Stimulated activated naive CD4-positive, alpha-beta T cell (primary cell): ENCODE data around the gene ATP1A4.

Experiments used
- DNase-seq, 6 experiments: peaks; one replicate each; lab custom pipeline; 2025; lab: John Stamatoyannopoulos, UW

The ATP1A4 gene

DNA sequence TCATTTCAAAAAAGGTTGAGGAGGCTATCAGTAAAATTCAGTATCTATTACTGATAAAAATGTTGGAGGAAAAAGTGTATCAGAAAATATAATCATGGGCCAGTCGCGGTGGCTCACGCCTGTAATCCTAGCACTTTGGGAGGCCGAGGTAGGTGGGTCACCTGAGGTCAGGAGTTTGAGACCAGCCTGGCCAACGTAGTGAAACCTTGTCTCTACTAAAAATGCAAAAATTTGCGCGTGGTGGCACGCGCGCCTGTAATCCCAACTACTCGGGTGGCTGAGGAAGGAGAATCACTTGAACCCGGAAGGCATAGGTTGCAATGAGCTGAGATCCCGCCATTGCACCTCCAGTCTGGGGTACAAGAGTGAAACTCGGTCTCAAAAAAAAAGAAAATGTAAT is 5.3 kb upstream of the ATP1A4 start:
- DNase-seq = no peak

DNA sequence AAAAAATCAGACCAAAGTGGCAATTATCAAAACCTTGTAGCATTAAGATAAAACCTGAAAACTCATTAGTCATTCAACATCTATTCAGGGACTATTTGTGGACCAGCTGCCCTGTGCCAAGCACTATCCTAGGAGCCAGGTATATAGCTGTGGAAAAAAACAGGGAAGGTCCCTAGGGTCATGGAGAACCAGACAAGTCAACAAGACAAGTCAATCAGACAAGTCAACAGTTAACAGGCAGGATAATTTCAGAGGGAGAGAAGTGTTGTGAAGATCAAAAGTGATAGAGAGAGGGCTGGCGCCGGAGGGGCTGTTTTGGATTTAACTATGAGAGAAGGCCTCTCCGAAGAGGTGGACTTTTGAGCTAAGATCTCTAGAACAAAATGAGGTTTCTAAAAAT is 3.3 kb upstream of the ATP1A4 start:
- no peak for DNase-seq

DNA sequence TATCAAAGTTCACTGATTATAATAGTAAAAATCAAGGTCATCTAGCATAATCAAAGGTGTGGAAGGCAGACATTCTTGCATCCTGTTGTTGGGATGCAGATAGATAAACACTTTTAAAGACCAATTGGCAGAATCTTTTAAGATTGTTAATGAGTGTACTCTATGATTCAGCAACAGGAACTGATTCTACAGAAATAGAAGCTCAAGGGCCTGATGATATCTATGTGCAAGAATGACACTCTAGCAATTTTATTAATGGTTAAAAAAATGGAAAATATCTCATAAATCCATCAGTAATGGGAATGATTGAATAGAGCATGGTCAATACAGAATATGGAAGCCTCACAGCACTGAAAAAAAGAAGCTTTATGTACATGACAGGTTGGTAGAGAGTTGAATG is 2.2 kb upstream of the ATP1A4 start:
- no peak for DNase-seq

DNA sequence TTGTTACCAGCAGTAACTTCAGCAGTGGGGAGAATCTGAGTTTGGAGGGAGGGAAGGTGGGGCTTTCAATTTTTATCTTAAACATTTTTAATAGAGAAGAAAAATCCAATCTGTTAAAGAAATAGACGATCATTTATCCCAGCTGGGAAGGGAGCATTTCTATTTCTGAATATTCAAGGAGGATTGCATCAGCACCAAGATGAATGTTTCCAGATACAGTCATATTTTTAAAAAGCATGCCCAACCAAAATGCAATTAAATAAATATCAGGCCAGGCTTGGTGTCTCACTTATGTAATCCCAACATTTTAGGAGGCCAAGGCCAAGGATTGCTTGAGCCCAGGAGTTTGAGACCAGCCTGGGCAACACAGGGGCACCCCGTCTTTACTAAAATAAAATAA is 1.7 kb upstream of the ATP1A4 start:
- DNase-seq = no peak

DNA sequence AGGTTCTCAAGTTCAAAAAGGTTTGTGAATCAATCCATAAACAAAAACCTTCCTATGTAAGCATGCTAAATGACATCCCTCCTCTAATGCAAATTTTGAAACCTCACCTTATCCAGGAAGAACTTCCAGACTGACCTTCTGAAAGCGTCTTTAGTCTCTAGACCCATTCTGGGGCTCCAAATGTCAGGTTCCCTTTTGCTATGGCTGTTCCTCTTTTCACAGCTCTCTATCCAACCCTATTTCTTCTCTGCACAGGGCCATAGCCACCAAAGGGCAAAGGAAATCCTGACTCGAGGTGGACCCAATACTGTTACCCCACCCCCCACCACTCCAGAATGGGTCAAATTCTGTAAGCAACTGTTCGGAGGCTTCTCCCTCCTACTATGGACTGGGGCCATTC is 3.4 kb downstream of the ATP1A4 start:
- DNase-seq = no peak

DNA sequence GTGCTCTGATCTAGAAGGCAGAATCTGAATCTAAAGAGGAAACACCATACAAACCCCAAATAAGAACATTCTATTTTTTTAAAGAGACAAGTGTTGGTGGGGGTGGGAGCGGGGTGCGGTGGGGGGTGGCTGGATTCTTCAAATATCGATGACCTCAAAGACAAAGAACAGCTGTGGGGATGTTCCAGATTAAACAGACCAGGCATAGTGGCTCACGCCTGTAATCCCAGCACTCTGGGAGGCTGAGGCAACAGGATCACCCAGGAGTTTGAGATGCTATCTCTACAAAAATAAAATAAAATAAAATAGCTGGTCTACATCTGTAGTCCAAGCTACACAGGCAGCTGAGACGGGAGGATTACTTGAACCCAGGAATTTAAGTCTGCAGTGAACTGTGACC is 5.0 kb downstream of the ATP1A4 start:
- no peak for DNase-seq

DNA sequence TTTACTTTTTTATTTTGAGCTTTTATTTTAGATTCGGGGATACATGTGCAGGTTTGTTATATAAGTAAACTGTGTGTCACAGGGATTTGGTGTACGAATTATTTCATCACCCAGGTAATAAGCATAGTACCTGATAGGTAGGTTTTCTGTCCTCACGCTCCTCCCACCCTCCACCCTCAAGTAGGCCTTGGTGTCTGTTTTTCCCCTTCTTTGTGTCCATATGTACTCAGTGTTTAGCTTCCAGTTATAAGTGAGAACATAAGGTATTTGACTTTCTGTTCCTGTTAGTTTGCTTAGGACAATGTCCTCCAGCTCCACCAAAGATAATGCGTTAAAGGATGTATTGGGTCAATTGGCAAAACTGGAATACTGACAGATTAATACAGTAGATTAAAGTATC is 5.8 kb downstream of the ATP1A4 start:
- DNase-seq = no peak

DNA sequence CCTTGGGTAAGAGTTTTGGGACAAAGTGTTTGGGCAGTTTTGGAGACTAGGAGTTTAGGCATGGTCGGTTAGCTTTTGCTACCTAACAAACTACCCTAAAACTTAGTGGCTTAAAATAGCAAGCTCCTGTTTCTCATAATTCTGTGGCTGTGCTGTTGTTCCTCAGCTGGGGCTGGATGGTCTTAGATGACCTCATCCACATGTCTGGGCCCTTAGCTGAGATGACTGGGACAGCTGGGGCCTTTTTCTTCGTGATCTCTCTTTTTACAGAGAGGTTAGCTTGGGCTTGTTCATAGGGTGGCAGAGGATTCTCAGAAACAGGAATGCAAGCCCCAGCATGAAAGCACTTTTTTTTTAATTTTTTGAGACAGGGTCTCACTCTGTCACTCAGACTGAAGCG is 6.6 kb downstream of the ATP1A4 start:
- no peak for DNase-seq

DNA sequence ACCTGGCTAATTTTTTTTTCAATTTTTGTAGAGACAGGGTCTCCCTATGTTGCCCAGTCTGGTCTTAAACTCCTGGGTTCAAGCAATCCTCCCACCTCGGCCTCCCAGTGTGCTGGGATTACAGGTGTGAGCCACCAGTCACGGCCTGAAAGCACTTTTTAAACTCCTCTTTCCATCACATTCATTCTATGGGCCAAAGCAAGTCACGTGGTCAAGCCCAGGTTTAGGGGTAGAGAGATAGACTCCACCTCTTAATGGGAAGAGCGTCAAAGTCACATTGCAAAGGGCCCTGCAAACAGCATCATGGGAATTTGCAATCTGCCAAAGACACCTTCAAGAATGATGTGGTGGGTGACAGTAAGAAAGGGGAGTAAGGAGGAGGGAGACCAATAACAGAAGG is 7.1 kb downstream of the ATP1A4 start:
- no peak for DNase-seq

DNA sequence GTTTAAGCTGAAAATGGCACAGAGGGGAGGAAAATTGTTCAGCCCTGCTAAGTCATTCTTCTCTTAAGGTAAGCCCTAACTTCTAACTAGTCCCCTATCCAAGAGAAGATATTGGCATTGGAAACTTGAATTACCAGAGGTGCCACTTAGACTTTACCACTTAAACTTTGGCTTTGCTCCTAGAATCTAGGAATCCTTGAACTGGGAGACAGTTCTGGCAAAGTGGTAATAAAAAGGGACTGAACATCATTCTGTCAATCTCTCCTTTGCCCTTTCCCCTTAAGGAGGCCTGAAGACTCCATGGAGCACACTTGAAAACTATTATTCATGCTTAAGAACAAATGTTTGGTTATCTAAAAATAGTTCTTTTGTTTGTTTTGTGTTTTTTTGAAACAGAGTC is 8.4 kb downstream of the ATP1A4 start:
- DNase-seq = no peak

DNA sequence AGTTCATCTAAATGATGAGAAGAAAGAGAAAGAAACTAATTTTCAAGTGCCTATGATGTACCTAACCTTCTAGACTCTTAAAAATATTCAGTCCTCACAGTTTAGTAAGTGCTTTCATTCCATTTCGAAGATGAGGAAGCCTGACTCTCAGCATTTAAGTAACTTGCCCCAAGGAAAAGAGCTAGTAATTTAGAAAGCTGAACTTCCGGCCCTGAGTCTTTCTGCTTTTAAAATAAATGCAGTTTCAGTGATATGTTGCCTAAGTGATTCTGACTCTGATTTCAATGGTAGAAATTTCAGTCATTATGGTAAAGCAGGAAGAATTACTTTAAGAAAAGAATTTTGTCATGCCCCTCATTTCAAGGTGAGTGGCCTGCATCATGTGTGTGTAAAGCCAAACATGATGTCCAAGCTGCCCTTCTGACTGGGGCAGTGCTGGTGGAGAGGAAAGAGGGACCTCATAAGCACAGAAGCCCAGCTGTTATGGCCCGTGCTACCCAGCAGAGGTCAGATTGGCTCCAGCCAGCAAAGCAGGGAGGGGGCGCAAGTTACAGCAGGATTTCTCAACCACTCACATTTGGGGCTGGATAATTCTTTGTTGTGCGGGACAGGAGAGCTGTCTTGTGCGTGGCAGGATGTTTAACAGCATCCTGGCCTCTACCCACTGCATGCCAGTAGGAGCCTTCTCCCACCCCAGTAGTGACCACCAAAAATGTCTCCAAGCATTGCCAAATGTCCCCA is 10.7 kb downstream of the ATP1A4 start:
- DNase-seq = no peak

DNA sequence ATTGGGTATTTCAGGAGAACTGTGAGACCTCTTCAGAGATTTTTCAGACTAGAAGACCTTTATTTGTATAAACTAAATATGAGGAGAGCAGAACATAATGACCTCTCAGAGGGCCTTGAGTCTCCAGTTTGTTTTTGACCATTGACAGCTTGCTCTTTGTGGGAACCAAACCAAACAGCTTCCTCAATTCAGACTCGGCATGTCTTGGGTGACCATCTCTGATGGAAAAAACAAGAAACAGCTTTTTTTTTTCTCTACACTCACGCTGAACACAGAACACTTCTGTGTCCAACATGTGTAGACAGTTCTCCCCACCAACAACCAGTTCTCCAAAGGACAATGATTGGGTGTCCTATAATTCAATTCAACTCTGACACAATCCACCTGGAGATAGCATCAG is 11.5 kb downstream of the ATP1A4 start:
- DNase-seq = no peak

DNA sequence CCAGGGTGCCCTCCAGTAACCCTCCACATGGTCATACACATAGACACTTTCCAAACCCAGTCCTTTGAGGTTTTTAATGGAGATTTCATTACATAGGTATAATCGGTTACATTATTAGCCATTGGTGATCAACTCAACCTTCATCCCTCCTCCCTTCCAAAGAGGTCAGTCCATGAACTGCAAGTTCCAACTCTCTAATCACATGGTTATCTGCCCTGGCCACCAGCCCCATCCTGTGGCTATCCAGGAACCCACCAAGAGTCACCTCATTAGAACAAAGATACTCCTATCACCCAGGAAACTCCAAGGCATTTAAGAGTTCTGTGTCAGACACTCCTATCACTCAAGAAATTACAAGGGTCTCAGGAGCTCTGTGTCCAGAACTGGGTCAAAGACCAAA is 12.2 kb downstream of the ATP1A4 start:
- no peak for DNase-seq

DNA sequence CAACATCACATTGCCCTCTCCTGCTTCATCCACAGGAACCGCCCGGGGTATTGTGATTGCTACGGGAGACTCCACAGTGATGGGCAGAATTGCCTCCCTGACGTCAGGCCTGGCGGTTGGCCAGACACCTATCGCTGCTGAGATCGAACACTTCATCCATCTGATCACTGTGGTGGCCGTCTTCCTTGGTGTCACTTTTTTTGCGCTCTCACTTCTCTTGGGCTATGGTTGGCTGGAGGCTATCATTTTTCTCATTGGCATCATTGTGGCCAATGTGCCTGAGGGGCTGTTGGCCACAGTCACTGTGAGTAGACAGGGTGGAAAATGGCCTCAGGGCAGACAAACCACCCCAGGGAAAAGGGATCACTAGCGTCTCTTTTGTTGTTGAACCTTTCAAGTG is 12.7 kb downstream of the ATP1A4 start:
- no peak for DNase-seq

DNA sequence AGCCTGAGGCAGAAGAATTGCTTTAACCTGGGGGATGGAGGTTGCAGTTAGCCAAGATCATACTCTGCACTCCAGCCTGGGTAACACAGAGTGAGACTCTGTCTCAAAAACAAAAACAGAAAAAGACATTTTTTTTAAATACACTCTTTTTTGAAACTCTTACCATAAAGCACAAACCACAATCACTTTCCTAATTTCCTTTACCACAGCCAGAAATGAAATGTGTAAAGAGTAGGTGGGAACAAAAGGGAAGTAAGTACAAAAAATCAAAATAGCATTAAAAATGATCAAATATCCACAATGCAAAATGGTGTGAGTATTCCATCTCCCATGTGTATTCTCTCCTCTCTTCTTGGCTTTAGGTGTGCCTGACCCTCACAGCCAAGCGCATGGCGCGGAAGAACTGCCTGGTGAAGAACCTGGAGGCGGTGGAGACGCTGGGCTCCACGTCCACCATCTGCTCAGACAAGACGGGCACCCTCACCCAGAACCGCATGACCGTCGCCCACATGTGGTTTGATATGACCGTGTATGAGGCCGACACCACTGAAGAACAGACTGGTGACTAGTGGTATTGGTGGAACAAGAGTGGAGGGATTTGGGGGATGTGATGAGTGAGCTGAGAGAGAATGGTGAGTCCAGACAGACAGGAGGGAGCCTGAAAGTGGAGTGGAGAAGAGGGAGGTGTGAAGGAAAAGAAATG is 14.9 kb downstream of the ATP1A4 start:
- no peak for DNase-seq

DNA sequence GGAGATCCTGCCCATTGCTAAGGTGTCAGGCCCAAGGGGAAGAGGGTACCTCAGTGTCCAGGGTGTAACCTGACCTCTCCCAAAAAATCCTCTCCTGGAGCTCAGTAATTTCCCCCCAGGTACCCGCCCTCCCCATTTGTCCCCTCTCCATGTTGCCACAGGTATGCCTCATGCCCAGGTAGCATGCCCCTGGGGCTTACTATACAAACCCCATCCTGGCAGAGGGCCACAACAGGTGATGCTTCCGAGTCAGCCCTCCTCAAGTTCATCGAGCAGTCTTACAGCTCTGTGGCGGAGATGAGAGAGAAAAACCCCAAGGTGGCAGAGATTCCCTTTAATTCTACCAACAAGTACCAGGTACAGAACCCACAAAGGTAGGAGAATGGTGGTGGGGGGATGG is 15.7 kb downstream of the ATP1A4 start:
- DNase-seq = no peak

DNA sequence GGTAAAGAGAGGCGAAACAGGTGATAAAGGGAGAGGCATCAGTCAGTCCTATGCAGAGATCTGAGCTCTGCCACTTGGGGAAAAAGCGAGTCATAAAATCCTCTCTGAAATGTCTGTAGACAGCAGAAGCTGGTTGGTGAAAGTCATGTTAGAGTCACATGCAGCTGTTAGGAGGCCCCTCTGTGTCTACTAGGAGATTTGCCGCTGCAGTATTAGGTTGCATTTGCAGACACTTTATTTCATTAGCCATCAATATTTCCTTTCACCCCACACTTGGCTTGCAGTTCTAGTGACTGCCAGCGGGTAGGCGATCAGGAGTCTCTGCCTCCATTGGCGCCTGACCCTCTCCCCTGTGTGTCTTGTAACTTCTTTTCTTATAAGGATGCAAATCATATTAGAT is 16.2 kb downstream of the ATP1A4 start:
- DNase-seq = no peak

DNA sequence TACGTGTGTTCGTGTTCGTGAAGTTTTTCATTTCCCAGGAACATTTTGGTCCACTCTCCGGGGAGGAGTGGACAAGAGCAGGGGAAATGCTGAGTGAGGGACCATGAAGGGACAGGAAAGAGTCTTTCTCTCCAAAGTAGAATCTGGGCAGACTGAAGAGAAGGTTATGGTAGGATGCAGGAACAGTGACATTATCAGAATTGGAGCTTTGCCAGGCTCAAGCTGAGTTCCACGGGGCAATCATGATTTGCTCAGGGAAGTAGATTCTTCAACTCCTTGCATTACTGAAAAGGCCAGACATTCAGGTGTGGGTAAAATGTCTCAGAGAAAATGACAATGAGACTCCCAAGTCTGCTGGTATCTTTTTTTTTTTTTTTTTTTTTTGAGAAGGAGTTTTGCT is 16.6 kb downstream of the ATP1A4 start:
- DNase-seq = no peak

DNA sequence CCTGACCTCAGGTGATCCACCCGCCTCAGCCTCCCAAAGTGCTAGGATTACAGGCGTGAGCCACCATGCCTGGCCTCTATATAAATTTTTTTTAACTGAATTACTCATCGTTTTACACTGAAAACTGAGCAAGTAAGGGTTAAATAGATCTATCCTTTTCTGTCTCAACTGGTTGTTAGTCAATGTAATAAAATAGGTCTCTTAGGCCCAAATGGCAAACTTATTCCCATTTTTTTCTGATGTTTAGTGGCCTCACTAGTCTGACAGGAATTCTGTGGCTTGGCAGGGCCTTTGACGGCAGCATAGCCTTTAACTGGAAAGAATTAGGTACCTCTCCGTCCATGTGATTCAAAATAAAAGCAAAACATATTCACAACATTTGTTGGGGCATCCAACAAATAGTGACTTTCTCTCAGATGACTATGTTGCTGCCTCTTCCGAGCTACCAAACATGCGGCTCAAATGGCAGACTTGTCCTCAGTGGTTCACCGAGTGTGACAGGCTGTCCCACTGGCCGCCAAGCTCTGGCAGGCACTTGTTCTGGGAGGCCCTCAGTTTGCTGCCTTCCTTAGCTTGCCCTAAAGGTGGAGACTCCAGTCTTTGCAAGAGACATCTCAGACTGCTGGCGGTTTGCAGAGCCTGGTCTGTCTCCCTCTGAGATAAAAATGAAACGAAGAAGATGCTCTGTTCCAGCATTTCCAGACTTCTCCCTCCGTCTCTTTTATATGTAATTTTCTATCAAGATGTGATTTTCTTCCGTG is 17.4 kb downstream of the ATP1A4 start:
- no peak for DNase-seq

DNA sequence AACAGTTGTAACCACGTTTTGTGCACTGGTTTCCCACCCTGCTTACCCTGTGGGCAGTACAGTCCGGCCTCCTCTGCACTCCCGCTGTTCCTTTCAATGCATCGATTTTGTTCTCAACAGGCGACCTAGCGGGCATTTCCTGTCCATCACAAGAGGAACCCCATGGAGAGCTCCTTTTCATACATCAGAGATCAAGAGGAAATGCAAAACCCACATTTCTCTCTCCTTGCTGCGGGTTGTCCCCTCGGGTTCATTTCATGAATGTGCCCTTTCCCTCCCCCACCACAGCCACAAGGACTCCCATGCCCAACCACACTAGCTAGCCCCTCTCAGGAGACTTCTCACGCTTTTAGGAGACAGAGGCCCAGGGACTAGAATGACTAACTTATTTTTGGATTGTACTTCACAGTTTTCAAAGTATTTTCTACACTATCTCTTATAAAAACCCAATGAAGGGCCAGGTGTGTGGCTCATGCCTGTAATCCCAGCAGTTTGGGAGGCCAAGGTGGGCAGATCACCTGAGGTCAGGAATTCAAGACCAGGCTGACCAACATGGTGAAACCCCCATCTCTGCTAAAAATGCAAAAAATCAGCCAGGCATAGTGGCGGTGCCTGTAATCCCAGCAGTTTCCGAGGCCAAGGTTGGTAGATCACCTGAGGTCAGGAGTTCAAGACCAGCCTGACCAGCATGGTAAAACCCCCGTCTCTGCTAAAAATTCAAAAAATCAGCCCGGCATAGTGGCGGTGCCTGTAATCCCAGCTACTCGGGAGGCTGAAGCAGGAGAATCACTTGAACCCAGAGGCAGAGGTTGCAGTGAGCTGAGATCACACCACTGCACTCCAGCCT is 18.4 kb downstream of the ATP1A4 start:
- no peak for DNase-seq

DNA sequence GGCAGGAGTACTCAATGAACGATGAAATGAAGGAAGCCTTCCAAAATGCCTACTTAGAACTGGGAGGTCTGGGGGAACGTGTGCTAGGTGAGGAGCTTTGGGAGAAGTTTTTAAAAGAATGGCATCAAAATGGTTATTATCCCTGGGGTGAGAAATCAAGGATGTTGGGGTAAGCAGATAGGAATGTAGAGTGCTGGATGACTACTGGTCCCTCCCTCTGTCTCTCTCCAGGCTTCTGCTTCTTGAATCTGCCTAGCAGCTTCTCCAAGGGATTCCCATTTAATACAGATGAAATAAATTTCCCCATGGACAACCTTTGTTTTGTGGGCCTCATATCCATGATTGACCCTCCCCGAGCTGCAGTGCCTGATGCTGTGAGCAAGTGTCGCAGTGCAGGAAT is 20.0 kb downstream of the ATP1A4 start:
- DNase-seq = no peak

DNA sequence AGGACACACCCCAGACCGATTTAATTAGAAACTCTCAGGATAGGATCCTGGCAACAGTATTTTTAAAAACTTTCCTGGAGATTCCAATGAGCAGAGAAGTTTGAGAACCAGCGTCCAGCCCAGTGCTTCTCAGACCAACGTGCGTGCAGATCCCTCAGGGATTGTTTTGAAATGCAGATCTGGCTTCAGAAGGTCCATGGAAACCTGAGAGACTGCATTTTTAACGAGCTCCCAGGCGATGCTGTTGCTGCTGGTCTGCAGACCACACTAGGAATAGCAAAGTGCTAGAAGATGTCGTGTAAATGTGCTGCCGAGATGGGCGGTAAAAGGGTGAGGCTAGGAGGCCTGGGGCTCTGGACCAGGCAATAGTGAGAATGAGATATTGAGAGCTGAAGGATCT is 20.6 kb downstream of the ATP1A4 start:
- DNase-seq = no peak
